SIG-M5 treated with dmso at 0.1 percent for 504 hours (cell line): ENCODE results near the gene CNTN5.
"Not testable (repeated sequence)": the region's sequence is repeated elsewhere in the genome, so short reads cannot be mapped to it uniquely, and the experiment has no call there.

ENCODE experiments used
- DNase-seq: peaks from one replicate; lab custom pipeline; 2025; ENCODE audit not compliant: unreplicated experiment; lab: John Stamatoyannopoulos, UW

Gene CNTN5

GRCh38 chr11:99020352-99021225 is at the start of gene CNTN5:
TSS of gene CNTN5 (plus strand) at chr11:99020949.
- peak; percentile 42 for DNase-seq

- no peak for DNase-seq
Observed at GRCh38 chr11:98979205-98979604, 41.5 kb upstream of the CNTN5 start.

GRCh38 chr11:99015634-99016454 is 4.9 kb upstream of the CNTN5 start:
- peak; percentile 64 for DNase-seq

GRCh38 chr11:99019696-99020095 is 1.1 kb upstream of the CNTN5 start:
- no peak for DNase-seq

- DNase-seq = no peak
Observed at GRCh38 chr11:99037057-99037456, 16.3 kb downstream of the CNTN5 start.

GRCh38 chr11:99063331-99063730 is 42.6 kb downstream of the CNTN5 start:
- DNase-seq = no peak

GRCh38 chr11:99065121-99065520 is 44.4 kb downstream of the CNTN5 start:
- no peak for DNase-seq

GRCh38 chr11:99066618-99067317 is 46.0 kb downstream of the CNTN5 start:
- no peak for DNase-seq

GRCh38 chr11:99068832-99069231 is 48.1 kb downstream of the CNTN5 start:
- peak; percentile 2 for DNase-seq

GRCh38 chr11:99069856-99070444 is 49.2 kb downstream of the CNTN5 start:
- no peak for DNase-seq

GRCh38 chr11:99079576-99079975 is 58.8 kb downstream of the CNTN5 start:
- DNase-seq = no peak

- no peak for DNase-seq
Observed at GRCh38 chr11:99080154-99080553, 59.4 kb downstream of the CNTN5 start.

- DNase-seq = no peak
Observed at GRCh38 chr11:99098258-99098657, 77.5 kb downstream of the CNTN5 start.

- DNase-seq = no peak
Observed at GRCh38 chr11:99098751-99099150, 78.0 kb downstream of the CNTN5 start.

GRCh38 chr11:99117603-99118002 is 96.9 kb downstream of the CNTN5 start:
- no peak for DNase-seq

- DNase-seq = not testable (repeated sequence)
Observed at GRCh38 chr11:99133862-99134261, 113.1 kb downstream of the CNTN5 start.

- DNase-seq = no peak
Observed at GRCh38 chr11:99135508-99135907, 114.8 kb downstream of the CNTN5 start.

GRCh38 chr11:99142237-99142636 is 121.5 kb downstream of the CNTN5 start:
- no peak for DNase-seq

GRCh38 chr11:99148352-99148751 is 127.6 kb downstream of the CNTN5 start:
- DNase-seq = no peak

- no peak for DNase-seq
Observed at GRCh38 chr11:99154277-99154676, 133.5 kb downstream of the CNTN5 start.

- DNase-seq = no peak
Observed at GRCh38 chr11:99160447-99160846, 139.7 kb downstream of the CNTN5 start.
